ENCODE results near the gene IFNAR2. TPM values are rescaled to one million over a fixed set of nuclear protein-coding genes. Genes with fewer than 3 reads are reported as not detected.

The IFNAR2 gene
- total RNA-seq, 4 donors from 2014 or later, result 6.6 to 13.2 (median 9.7) TPM

DNA sequence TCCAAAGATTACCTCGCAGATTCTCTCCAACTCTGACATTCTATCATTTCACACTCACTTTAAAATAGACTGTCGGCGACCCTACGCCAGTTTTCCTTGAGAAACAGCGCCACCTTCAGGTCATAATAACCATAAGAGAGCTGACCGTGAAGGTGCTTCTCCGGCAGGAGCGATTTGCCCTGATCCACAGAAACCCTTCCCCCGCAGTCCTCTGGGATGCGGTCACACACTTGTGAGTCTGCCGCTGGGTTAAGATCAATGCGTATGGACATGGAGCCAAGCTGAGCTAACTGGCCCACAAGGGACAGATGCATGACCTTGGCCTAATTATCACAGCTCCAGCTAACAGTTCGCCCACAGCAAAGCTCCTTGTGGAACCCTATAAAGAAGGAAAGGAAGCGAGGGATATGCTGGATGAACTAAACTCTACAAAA lies 32.8 kb upstream of the IFNAR2 start:
- Histone ChIP-seq H3K4me3 (no peak overlapping the region), H3K4me1 (peaks cover 0 to 17% (median 0%) of the 10 kb centered on the region in 4 donors), H3K36me3 (no peaks in the 10 kb centered on the region), H3K27me3 (no peaks in the 10 kb centered on the region), H3K9me3 (no peaks in the 10 kb centered on the region), H3K27ac (peak overlapping the region in 1 of 4 donors; percentile 43)
- TF ChIP-seq POLR2A (IDR thresholded peaks at IDR 0.05), result no peak
- TF ChIP-seq, protein P1, sequence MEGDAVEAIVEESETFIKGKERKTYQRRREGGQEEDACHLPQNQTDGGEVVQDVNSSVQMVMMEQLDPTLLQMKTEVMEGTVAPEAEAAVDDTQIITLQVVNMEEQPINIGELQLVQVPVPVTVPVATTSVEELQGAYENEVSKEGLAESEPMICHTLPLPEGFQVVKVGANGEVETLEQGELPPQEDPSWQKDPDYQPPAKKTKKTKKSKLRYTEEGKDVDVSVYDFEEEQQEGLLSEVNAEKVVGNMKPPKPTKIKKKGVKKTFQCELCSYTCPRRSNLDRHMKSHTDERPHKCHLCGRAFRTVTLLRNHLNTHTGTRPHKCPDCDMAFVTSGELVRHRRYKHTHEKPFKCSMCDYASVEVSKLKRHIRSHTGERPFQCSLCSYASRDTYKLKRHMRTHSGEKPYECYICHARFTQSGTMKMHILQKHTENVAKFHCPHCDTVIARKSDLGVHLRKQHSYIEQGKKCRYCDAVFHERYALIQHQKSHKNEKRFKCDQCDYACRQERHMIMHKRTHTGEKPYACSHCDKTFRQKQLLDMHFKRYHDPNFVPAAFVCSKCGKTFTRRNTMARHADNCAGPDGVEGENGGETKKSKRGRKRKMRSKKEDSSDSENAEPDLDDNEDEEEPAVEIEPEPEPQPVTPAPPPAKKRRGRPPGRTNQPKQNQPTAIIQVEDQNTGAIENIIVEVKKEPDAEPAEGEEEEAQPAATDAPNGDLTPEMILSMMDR (IDR thresholded peaks at IDR 0.05), result peak; percentile 69 to 87 (median 82)
- DNase-seq, result peak; percentile 53 to 86 (median 61)

DNA sequence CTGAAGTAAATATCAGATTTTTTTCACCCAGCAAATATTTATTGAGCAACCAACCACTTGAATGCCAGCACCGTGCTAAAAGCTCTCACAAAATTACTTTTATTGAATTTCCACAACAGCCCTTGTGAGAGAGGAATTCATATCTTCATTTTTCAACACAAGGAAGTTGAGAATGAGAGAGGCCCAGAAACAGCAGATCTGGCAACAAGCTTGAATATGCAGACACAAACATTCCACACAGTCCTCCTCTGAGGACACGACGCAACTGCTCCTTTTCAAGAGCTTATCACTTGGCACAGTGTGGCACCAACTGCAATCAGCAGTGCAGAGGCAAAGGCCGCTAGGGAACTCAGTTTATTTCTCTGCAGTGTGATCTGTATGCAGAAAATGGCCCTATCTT lies 32.2 kb upstream of the IFNAR2 start:
- DNase-seq, result no peak
- TF ChIP-seq, protein P1 (IDR thresholded peaks at IDR 0.05), result peak in 1 of 6 experiments; percentile 6
- TF ChIP-seq POLR2A (IDR thresholded peaks at IDR 0.05), result no peak
- Histone ChIP-seq H3K36me3 (no peaks in the 10 kb centered on the region), H3K27ac (peak overlapping the region in 1 of 4 donors; percentile 43), H3K27me3 (no peaks in the 10 kb centered on the region), H3K4me3 (no peak overlapping the region), H3K4me1 (peaks cover 0 to 17% (median 0%) of the 10 kb centered on the region in 4 donors), H3K9me3 (no peaks in the 10 kb centered on the region)

DNA sequence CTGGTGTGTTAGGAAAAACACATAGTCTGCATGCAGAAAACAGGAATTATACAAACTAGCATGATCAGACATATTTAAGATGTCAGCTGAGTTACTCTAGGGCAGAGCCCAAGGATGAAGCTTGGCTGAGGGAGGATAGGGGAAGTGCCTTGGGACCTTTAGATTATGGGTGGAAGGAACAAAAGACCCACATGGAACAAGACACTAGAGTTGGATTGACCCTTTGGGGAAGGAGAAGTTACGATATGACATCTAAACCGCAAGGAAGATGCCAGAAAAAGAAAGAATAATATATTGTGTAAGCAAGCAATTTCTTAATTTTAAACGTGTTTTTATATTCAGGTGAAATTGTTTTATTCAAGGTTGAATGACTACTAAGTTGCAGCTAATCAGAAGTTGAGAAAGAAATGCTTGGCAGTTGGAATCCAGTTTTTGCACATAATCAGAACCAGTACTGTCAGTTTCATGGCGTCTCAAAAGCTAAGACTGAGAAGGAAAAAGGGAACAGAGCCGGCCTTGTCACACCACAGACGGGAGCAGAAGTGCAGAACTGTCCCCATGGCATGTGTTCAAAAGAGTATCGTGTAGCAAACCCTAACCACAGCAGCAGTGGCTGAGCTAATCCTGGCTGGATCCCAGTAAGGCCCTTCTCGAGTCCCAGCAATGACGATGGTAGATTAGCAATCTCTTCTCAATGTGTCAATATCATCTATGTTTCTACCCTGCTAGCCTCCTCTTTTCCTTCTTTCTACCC lies 31.2 kb upstream of the IFNAR2 start:
- no peak for DNase-seq
- Histone ChIP-seq H3K27me3 (no peaks in the 10 kb centered on the region), H3K4me3 (no peak overlapping the region), H3K36me3 (no peaks in the 10 kb centered on the region), H3K9me3 (no peaks in the 10 kb centered on the region), H3K4me1 (peaks cover 0 to 25% (median 2%) of the 10 kb centered on the region in 4 donors), H3K27ac (peak overlapping the region in 2 of 4 donors; percentile 30 to 32)
- TF ChIP-seq, protein P1 (IDR thresholded peaks at IDR 0.05), result no peak
- no peak for TF ChIP-seq POLR2A (IDR thresholded peaks at IDR 0.05)

DNA sequence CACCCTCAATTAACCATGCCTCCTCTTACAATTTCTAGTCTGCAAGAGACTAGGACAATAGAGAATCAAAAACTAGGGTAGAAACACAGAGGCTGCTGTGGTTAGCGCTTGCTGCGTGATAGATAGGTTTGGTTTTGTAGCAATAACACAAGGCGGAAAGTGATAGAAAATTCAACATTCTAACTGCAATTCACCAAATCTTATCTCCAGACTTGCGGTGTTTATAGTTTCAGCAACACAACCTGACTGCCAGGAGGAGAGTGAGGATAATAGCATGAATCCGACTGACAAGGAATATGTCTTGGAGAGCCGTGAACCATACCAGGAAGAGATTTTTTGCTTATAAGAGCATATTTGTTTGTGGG lies 30.7 kb upstream of the IFNAR2 start:
- Histone ChIP-seq H3K9me3 (no peaks in the 10 kb centered on the region), H3K4me3 (no peak overlapping the region), H3K4me1 (peaks cover 0 to 26% (median 3%) of the 10 kb centered on the region in 4 donors), H3K36me3 (no peaks in the 10 kb centered on the region), H3K27ac (peak overlapping the region in 2 of 4 donors; percentile 30 to 32), H3K27me3 (no peaks in the 10 kb centered on the region)
- no peak for DNase-seq
- TF ChIP-seq POLR2A (IDR thresholded peaks at IDR 0.05), result no peak
- TF ChIP-seq, protein P1 (IDR thresholded peaks at IDR 0.05), result no peak

DNA sequence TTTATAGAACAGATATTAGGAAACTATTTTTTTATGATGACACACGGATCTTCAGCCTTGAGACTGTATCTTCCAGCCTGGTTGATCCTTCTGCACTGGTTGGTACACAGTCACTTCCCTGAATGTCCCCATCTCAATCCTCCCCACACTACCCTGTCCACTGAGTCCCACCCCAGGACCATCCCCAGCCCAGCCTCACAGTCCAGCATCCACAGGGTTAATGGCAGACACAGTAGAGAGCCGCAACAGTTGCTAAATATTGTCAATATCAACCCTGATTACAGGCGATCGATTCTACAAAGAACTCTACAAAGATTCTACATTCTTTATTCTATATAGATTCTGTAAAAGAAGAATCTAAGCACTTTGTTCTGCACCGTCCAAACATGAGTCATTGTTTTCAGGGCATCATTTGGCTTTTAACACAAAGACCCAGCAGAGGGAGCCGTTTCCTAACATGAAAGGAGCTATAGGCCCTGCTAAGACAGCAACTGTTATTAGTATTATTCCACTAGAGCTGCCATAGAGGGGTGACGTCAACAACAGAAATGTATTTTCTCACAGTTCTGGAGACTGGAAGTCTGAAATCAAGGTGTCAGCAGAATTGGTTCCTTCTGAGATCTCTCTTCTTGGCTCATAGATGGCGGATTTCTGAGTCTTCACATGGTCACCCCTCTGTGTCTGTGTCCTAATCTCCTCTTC lies 30.1 kb upstream of the IFNAR2 start:
- peak overlapping the region in 1 of 4 donors; percentile 32 for H3K27ac ChIP-seq
- H3K4me1 ChIP-seq, result peaks cover 2 to 30% (median 4%) of the 10 kb centered on the region in 4 donors
- no peak overlapping the region for H3K4me3 ChIP-seq
- H3K9me3 ChIP-seq, result no peaks in the 10 kb centered on the region
- no peaks in the 10 kb centered on the region for H3K36me3 ChIP-seq
- peak in 2 of 3 donors; percentile 89 to 95 for DNase-seq
- no peaks in the 10 kb centered on the region for H3K27me3 ChIP-seq
- TF ChIP-seq POLR2A (IDR thresholded peaks at IDR 0.05), result no peak
- TF ChIP-seq, protein P1 (IDR thresholded peaks at IDR 0.05), result peak; percentile 66 to 98 (median 94)

Data from Peyer's patch (tissue), 4 donors.